ENCODE measurements around the gene PPP3R1.

PPP3R1 gene

DNA sequence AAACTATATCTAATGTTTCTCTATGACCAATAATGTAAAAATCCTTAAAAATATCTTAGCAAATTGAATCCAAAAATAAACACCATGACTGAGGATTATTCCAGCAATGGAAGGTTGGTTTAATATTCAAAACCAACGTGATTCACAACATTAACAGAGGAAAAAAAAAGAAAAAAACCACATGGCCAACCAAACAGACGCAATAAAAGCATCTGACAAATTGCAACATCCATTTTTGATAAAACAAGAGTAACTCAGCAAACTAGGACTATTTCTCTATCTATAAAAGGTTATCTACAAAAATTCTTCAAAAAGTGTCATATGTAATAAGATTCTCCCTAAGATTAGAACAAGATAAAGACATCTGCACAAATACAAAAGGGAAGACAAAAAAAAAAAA is 28.9 kb downstream of the PPP3R1 start:
- no peak for DNase-seq (ENCODE audit: low read depth in 1 of 2, low spot score in 1 of 2)
- no peak overlapping the region for H3K4me3 ChIP-seq (replicated peaks; ENCODE audit: insufficient read depth, low read length)
- no peak overlapping the region for H3K27ac ChIP-seq (replicated peaks)
- TF ChIP-seq GABPA (IDR thresholded peaks at IDR 0.05; ENCODE audit: low read depth): no peak
- no peaks in the 10 kb centered on the region for H3K27me3 ChIP-seq (ENCODE audit: insufficient read depth, poor library complexity, severe bottlenecking)

DNA sequence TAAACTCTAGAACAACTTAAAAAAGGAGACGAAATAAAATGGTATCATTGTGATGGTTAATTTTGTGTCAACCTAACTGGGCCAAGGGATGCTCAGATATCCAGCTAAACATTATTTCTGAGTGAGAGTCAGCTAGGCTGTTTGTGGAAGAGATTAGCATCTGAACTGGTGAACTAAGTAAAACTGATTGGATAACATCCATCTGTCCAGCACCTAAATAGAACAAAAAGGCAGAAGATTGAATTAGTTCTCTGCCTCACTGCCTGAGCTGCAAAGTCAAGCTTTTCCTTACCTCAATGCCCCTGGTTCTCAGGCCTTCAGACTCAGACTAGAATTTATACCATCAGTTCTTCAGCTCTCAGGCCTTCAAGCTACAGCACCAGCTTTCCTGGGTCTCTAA is 30.0 kb downstream of the PPP3R1 start:
- no peak for DNase-seq (ENCODE audit: low read depth in 1 of 2, low spot score in 1 of 2)
- no peaks in the 10 kb centered on the region for H3K27me3 ChIP-seq (ENCODE audit: insufficient read depth, poor library complexity, severe bottlenecking)
- no peak overlapping the region for H3K27ac ChIP-seq (replicated peaks)
- TF ChIP-seq REST (IDR thresholded peaks at IDR 0.05; ENCODE audit: insufficient replicate concordance, low read depth): no peak
- no peak for TF ChIP-seq SPI1 (IDR thresholded peaks at IDR 0.05; ENCODE audit: borderline replicate concordance, low read depth)
- TF ChIP-seq POLR2AphosphoS5 (IDR thresholded peaks at IDR 0.05; ENCODE audit: low read depth): no peak
- TF ChIP-seq, protein P1, sequence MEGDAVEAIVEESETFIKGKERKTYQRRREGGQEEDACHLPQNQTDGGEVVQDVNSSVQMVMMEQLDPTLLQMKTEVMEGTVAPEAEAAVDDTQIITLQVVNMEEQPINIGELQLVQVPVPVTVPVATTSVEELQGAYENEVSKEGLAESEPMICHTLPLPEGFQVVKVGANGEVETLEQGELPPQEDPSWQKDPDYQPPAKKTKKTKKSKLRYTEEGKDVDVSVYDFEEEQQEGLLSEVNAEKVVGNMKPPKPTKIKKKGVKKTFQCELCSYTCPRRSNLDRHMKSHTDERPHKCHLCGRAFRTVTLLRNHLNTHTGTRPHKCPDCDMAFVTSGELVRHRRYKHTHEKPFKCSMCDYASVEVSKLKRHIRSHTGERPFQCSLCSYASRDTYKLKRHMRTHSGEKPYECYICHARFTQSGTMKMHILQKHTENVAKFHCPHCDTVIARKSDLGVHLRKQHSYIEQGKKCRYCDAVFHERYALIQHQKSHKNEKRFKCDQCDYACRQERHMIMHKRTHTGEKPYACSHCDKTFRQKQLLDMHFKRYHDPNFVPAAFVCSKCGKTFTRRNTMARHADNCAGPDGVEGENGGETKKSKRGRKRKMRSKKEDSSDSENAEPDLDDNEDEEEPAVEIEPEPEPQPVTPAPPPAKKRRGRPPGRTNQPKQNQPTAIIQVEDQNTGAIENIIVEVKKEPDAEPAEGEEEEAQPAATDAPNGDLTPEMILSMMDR (IDR thresholded peaks at IDR 0.05; ENCODE audit: insufficient read depth, low read length): no peak
- no peak overlapping the region for H3K4me3 ChIP-seq (replicated peaks; ENCODE audit: insufficient read depth, low read length)

DNA sequence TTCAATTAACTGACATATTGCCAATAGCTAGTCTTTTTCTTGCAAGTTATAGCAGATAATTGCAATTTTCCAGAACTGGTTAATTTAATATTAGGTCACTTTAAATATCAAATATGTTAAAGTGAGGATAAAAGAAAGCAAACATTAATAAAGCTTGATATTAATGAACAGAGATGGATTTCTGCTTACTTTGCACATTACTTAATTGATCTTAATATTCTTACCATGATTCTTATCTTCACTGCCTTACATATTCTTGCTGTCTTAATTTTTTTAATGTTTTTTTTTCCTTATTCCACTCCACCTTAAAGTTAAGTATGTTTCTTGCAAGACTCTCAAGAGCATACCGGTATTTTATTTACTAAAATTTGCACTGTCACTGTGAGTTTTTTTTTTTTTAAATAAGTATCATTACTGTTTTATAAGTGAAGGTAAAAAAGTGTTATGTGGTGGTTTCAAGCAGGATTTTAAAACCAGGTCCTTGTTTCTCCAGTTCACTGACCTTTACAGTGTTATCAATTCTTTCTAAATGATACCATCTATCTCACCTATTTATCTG is 33.9 kb downstream of the PPP3R1 start:
- Histone ChIP-seq H3K4me3 (replicated peaks; ENCODE audit: insufficient read depth, low read length) (no peak overlapping the region), H3K27me3 (ENCODE audit: insufficient read depth, poor library complexity, severe bottlenecking) (no peaks in the 10 kb centered on the region), H3K27ac (replicated peaks) (no peak overlapping the region)
- TF ChIP-seq POLR2AphosphoS5 (IDR thresholded peaks at IDR 0.05; ENCODE audit: low read depth) (no peak), REST (IDR thresholded peaks at IDR 0.05; ENCODE audit: insufficient replicate concordance, low read depth) (no peak), SPI1 (IDR thresholded peaks at IDR 0.05; ENCODE audit: borderline replicate concordance, low read depth) (no peak), GABPA (IDR thresholded peaks at IDR 0.05; ENCODE audit: low read depth) (no peak)
- TF ChIP-seq, protein P1 (IDR thresholded peaks at IDR 0.05; ENCODE audit: insufficient read depth, low read length): no peak
- no peak for DNase-seq (ENCODE audit: low read depth in 1 of 2, low spot score in 1 of 2)

- no peak for TF ChIP-seq GABPA (IDR thresholded peaks at IDR 0.05; ENCODE audit: low read depth)
- Histone ChIP-seq H3K27ac (replicated peaks) (no peak overlapping the region), H3K27me3 (ENCODE audit: insufficient read depth, poor library complexity, severe bottlenecking) (no peaks in the 10 kb centered on the region), H3K4me3 (replicated peaks; ENCODE audit: insufficient read depth, low read length) (no peak overlapping the region)
- no peak for DNase-seq (ENCODE audit: low read depth in 1 of 2, low spot score in 1 of 2)
Observed at GRCh38 chr2:68217729-68218128, 34.6 kb downstream of the PPP3R1 start.

Measured in HL-60 (cell line).